Motor neuron (in vitro differentiated cells): Measurements from ENCODE around the gene CEMP1. TPM values are rescaled to one million over a fixed set of nuclear protein-coding genes. Genes with fewer than 3 reads are reported as not detected.
A peak's percentile ranks its signal among the peaks of the same experiment; 100 is the strongest.

ENCODE experiments used
- ATAC-seq, 8 experiments: fragments of 200-7000 bp; cut with Tn5 transposase; replicated peaks in 6 of 8; 2 replicates each; pipeline ENCODE4 v1.8.0; 2021; ENCODE audit warnings: mild to moderate bottlenecking in 8 of 8, moderate library complexity in 8 of 8
- H3K27ac ChIP-seq, 2 donors: fragments of 250-450 bp; sonication (Bioruptor Pico); 2 replicates each; pipeline ENCODE4 v1.9.0; 2021; ENCODE audit warnings: antibody characterized with exemption in 2 of 2, mild to moderate bottlenecking in 2 of 2, moderate library complexity in 1 of 2
- H3K4me1 ChIP-seq, 2 donors: fragments of 250-450 bp; sonication (Bioruptor Pico); replicated peaks in 1 of 2; 2 replicates each; pipeline ENCODE4 v1.6.1; 2021; ENCODE audit warnings: antibody characterized with exemption in 2 of 2, mild to moderate bottlenecking in 2 of 2, moderate library complexity in 1 of 2
- H3K4me3 ChIP-seq, 5 donors: fragments of 250-450 bp; sonication (Bioruptor Pico); 2 replicates each; pipeline ENCODE4 v1.9.0; 2021; ENCODE audit warnings: antibody characterized with exemption in 5 of 5, mild to moderate bottlenecking in 5 of 5, moderate library complexity in 4 of 5
- WGBS, 10 experiments: fragments of 450-650 bp; shearing (Covaris generic); methylation state at CpG; one replicate each; pipeline ENCODE4 v1.0.0; 2022; 5-methylcytosine and 5-hydroxymethylcytosine counted together
- in situ Hi-C, 9 experiments: fragments of 400-800 bp; cut with MboI; loops; one replicate each; pipeline ENCODE4 v1.15.0; 2021; ENCODE audit warnings: low sequenced_read_pairs in 9 of 9, low pct_unique_long_range_greater_than_20kb in 2 of 9; ENCODE audit not compliant: unreplicated experiment in 9 of 9
- total RNA-seq, 8 experiments: library from RNA; unstranded; fragments of 300-600 nt; gene quantifications; 2 replicates each; pipeline versions ENCODE4 v1.2.3 to v1.2.4, GENCODE V29; 2022

Gene CEMP1
- total RNA-seq, 8 experiments from 2014 or later = 0.76 to 6.4 (median 2.5) TPM

- H3K27ac ChIP-seq = peak overlapping the region; percentile 71 to 80
- ATAC-seq = peak; percentile 5 to 47 (median 22)
Observed at GRCh38 chr16:2532494-2533141, 1.4 kb upstream of the CEMP1 start.

GRCh38 chr16:2531696-2532493 lies 687 bp upstream of the CEMP1 start:
- H3K4me3 ChIP-seq = peak overlapping the region; percentile 41 to 67 (median 53)
- WGBS, 10 experiments = 0% methylated on average over 3 of the region's 84 CpGs; no CpG with 5 or more reads in 9 of the 10 experiments
- peak overlapping the region; percentile 81 to 90 for H3K27ac ChIP-seq
- in situ Hi-C loops = no loop called here
- H3K4me1 ChIP-seq = peaks cover 6% of the 10 kb centered on the region in 2 donors
- peak; percentile 84 to 92 (median 89) for ATAC-seq

More at GRCh38 chr16:2532494-2533141, 1.4 kb upstream of the CEMP1 start:
- Histone ChIP-seq H3K4me3 (peak overlapping the region; percentile 41 to 67 (median 53)), H3K4me1 (peaks cover 6 to 8% of the 10 kb centered on the region in 2 donors)
- in situ Hi-C loops = no loop called here
- WGBS, 10 experiments = 0 to 20% (median 15%) methylated on average over 1 to 9 of the region's 37 CpGs; no CpG with 5 or more reads in 4 of the 10 experiments

DNA sequence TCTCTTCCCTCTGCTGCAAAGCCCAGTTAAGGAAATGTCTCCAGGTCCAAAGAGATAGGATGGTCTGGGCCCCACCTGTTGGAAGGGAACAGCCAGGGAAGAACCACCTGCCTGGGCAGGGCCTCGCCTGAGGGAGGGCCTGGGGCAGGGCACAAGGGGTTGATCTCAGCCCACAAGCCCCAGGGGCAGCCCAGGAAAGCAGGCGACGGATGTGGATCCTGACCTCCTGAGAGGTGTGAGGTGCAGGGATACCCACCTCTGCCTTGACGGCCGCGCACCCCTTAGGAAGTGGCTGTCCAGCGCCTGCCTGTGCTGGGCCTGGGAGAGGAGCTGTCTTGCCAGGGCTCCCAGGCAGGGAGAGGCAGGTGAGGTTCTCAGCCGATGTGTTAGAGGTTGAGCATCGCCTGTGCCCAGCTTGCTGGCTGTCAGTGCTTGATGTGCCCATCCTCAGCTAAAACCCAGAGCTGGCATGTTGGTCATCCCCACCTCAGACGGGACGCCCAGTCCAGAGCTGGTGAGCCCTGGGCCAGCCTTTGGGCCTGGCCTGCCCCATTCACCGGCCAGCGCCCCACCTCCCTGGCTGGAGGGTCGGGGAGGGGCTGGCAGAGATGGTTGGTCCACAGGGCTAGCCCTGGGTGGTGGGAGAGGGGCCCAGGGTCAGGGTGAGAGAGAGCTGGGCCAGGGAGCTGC lies 434 bp downstream of the CEMP1 start:
- H3K4me3 ChIP-seq = peak overlapping the region in 2 of 5 donors; percentile 53 to 56
- ATAC-seq = no peak
- in situ Hi-C loops = no loop called here

DNA sequence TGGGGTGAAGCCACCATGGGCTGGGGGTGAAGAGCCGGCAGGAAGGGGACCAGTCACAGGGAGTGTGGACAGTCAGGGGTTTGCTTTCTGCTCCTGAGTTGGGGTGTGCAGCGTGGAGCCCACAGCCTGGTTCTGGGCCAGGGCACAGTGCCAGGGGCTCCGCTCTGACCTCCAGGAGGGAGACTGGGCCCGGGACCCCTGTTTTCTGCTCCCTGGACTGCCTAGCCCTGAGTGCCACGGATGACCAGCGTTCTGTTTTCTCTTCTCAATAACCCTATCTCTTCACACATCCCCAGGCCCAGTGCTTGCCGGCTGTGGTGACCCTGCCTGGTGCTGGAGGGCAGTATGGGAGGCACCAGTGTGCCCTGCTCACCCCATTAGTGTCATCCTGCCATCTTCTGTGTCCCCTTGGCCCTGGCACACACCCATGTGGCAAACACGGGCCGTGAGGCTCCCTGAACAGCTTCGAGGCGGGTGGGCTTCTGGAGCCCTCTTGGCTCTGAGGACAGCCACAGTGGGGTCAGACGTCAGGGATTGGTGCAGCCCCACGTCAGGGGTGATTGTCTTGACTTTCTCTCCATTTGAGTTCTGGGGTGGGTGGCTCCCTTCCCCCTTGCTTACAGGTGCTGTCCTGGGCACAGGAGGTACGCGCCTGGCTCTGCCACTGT lies 1.1 kb downstream of the CEMP1 start:
- no peak for ATAC-seq
- in situ Hi-C loops = no loop called here
- WGBS, 10 experiments = 80 to 100% (median 83%) methylated on average over 1 to 3 of the region's 15 CpGs; no CpG with 5 or more reads in 6 of the 10 experiments
- no peak overlapping the region for H3K27ac ChIP-seq
- no peak overlapping the region for H3K4me3 ChIP-seq
- peaks cover 5 to 6% of the 10 kb centered on the region in 2 donors for H3K4me1 ChIP-seq

More for the DNA sequence above, 434 bp downstream of the CEMP1 start:
- 73 to 100% (median 80%) methylated on average over 1 to 7 of the region's 14 CpGs; no CpG with 5 or more reads in 7 of the 10 experiments for WGBS, 10 experiments
- peak overlapping the region; percentile 81 to 90 for H3K27ac ChIP-seq
- H3K4me1 ChIP-seq = peaks cover 5 to 6% of the 10 kb centered on the region in 2 donors

DNA sequence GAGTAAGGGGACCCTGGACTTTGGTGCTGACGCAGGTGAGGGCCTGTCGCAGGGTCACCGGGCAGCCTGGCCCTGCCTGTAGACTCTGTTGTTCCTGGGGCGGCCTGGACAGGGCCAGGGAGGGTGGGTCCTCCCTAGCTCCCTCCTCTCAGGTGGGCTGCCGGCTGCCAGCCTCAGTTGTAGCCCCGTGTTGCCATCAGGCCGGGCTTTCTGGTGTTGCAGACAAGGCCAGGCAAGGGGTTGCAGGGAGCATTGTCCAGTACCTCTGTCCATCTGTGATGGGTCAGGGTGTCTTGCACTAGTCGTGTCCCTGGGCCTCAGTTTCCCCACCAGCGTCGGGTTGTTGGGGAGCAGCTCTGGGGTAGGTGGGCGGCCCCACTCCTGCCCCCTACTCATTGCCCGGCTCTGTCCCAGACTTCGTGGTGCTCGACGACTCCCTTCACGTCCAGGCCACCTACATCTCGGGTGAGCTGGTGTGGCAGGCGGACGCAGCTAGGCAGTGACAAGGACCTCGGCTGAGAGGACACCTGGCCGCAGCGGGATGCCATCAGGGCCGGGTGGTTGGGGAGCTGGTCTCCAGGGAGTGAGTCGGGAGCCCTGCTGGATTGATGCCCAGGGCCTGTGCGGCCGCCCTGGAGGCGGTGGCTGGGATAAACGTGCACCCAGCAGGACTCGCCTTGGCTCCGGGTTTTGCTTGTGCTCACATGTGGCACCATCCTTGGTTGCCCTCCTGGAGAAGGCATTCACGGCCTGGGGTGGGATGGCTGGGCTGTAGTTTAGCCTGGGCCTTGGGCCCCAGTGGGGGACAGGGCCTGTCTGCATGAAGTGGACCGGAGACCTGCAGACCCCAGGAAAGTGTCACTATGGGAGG lies 1.9 kb downstream of the CEMP1 start:
- Histone ChIP-seq H3K4me3 (no peak overlapping the region), H3K4me1 (peaks cover 5 to 6% of the 10 kb centered on the region in 2 donors), H3K27ac (no peak overlapping the region)
- in situ Hi-C loops = no loop called here
- ATAC-seq = no peak
- WGBS, 10 experiments = 88 to 100% (median 92%) methylated on average over 3 to 19 of the region's 32 CpGs; no CpG with 5 or more reads in 7 of the 10 experiments

DNA sequence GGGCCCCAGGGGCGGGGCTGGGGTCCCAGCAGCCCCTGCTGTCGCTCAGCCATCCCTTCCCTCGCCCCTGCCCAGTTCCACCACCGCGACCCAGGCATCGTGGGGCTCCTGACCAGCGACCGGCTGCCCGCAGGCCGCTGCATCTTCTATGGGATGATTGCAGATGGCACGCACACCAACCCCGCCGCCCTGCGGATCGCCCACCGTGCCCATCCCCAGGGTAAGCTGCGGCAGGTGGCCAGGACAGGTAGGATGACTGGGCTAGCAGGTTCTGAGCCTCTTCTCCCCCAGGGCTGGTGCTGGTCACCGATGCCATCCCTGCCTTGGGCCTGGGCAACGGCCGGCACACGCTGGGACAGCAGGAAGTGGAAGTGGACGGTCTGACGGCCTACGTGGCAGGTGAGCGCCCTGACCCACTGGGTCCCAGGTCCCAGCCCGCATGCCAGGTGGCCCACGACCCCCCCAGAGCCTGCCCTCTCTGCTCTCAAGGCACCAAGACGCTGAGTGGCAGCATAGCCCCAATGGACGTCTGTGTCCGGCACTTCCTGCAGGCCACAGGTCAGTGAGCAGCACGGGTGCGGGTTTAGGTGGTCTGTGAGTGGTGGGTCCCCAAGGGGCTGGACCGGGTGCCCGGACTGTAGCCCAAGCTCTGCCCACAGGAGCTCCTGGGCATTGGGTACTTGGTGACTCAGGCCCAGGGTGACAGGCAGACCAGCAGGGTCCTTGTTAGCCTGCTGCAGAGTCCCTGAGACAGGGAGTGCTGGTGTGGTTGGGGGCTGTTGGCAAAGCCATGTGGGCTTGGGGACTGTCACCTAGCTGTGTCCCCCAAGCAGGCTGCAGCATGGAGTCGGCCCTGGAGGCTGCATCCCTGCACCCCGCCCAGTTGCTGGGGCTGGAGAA lies 2.8 kb downstream of the CEMP1 start:
- WGBS, 10 experiments = 80 to 93% methylated on average over 3 of the region's 36 CpGs; no CpG with 5 or more reads in 8 of the 10 experiments
- ATAC-seq = no peak
- peaks cover 5 to 6% of the 10 kb centered on the region in 2 donors for H3K4me1 ChIP-seq
- H3K4me3 ChIP-seq = no peak overlapping the region
- in situ Hi-C loops = no loop called here
- H3K27ac ChIP-seq = no peak overlapping the region

DNA sequence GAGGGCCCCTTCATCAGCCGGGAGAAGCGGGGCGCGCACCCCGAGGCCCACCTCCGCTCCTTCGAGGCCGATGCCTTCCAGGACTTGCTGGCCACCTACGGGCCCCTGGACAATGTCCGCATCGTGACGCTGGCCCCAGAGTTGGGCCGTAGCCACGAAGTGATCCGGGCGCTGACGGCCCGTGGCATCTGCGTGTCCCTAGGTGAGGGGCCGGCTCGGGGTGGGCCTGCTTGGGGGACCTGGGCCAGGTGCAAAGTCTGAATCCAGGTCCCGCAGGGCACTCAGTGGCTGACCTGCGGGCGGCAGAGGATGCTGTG lies 3.5 kb downstream of the CEMP1 start:
- in situ Hi-C loops = no loop called here
- WGBS, 10 experiments = no CpG with 5 or more reads among the region's 24 CpGs
- ATAC-seq = no peak
- no peak overlapping the region for H3K27ac ChIP-seq
- no peak overlapping the region for H3K4me3 ChIP-seq
- H3K4me1 ChIP-seq = peaks cover 5 to 6% of the 10 kb centered on the region in 2 donors

DNA sequence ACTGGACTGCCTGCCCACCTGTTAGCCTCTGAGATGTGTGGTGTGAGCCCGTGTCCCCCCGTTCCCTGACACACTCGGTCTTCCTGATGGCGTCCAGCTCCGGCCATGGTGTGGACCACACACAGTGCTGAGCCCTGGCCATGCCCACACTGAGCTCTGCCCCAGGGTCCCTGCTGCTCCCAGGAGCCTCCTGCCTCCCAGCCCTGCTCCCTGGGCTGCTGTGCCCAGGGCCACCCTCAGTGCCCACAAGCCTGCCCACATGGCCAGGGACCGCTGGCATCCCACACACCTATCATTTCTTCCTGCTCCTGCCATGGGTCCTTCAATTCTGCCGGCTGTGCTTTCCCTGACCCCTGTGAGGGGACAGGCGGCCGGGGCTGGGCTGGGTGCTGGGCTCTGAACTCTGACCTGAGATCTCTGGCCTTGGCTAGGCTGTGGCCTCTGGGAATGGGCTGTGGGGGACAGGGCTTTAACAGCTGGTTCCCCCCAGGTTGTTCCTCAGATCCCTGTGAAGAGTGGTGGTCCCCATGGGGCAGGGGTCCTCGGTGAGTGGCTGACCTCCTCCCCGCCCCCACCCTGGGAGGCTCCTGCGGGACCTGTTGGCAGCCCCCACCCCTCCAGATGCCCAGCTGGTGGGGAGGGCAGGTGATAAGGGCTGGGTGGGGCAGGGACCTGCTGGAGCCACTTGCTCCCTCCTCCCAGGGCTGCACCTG lies 4.0 kb downstream of the CEMP1 start:
- H3K4me1 ChIP-seq = peaks cover 5 to 6% of the 10 kb centered on the region in 2 donors
- no peak for ATAC-seq
- no peak overlapping the region for H3K4me3 ChIP-seq
- no peak overlapping the region for H3K27ac ChIP-seq
- WGBS, 10 experiments = 100% methylated on average over 1 of the region's 12 CpGs; no CpG with 5 or more reads in 9 of the 10 experiments
- in situ Hi-C loops = no loop called here

DNA sequence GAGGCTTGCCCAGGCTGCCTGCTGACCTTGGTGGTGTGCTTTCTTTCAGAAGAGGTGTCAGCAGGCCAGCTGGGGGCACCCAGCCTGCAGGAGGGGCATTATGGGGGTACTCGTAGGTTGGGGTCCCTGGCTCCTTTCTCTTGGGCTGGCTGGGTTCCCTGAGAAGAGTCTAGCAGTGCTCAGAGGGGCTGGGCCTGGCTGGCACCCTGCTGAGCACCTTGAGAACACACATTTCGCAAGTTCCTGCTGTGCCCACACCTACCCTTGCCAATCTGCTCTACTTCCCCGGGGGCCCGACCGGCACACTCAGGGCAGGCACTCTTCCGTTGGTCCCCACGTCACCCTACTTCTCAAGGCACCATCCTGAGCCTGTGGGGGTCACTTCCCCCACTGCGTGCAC lies 5.1 kb downstream of the CEMP1 start:
- Histone ChIP-seq H3K27ac (no peak overlapping the region), H3K4me3 (no peak overlapping the region), H3K4me1 (peaks cover 6 to 7% of the 10 kb centered on the region in 2 donors)
- ATAC-seq = no peak
- in situ Hi-C loops = no loop called here
- 83 to 100% methylated on average over 1 of the region's 8 CpGs; no CpG with 5 or more reads in 8 of the 10 experiments for WGBS, 10 experiments

DNA sequence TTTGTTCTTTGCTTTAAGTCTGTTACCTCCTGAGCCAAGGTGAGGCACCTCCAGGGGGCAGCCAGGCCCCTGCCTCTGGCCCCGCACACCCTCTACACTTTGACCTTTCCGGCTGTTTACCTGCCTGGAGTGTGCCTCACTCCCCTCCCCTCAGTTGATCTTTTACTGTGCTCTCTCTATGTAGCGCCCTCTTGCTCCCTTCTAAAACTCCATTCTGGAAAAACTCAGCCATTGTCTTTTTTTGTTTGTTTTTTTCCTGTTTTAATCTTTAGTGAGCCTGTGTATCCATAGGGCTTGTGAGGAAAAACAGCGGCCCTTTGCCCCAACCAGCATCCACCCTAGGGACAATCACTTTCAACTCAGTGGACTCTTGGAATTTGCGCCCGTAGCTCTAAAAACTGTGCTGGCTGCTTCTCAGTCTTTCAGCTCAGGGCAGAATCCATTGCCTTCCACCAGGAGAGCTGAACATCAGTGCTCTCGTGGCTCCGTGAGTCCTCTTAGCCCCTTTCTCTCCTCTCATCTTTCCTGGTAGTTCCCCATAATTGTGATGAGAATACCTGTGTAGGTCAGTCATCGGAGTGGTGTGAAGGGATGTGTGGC lies 6.8 kb downstream of the CEMP1 start:
- 83 to 100% (median 94%) methylated on average over 2 to 7 of the region's 9 CpGs; no CpG with 5 or more reads in 1 of the 10 experiments for WGBS, 10 experiments
- in situ Hi-C loops = no loop called here
- H3K4me1 ChIP-seq = peaks cover 6 to 9% of the 10 kb centered on the region in 2 donors
- no peak overlapping the region for H3K4me3 ChIP-seq
- H3K27ac ChIP-seq = no peak overlapping the region
- ATAC-seq = no peak
